Measurements from ENCODE around the gene PLAU.
"Not testable (repeated sequence)": the region's sequence is repeated elsewhere in the genome, so short reads cannot be mapped to it uniquely, and the experiment has no call there.

- not testable (repeated sequence) for TF ChIP-seq CTCF, POLR2A (IDR thresholded peaks at IDR 0.05)
Observed at GRCh38 chr10:73889416-73889815, 21.5 kb upstream of the PLAU start.

Data from testis (tissue), 2 donors.